Measurements from ENCODE around the gene PROC. TPM values are rescaled to one million over a fixed set of nuclear protein-coding genes. Genes with fewer than 3 reads are reported as not detected.

The PROC gene
- total and polyA plus RNA-seq, 2 donors (not counting 1 experiment from before 2014, with no cell fraction given), result not detected

- no peak overlapping the region for H3K4me3 ChIP-seq (replicated peaks in 1 of 4; ENCODE audit: control extremely low read depth in 1 of 4, insufficient read depth in 1 of 4, low read depth in 3 of 4, low read length in 4 of 4)
- no peaks in the 10 kb centered on the region for H3K36me3 ChIP-seq (ENCODE audit: control insufficient read depth, insufficient read depth, low read length)
- H3K79me2 ChIP-seq (ENCODE audit: control insufficient read depth, insufficient read depth, low read length), result no peaks in the 10 kb centered on the region
- H3K9me3 ChIP-seq (ENCODE audit: control insufficient read depth, insufficient read depth, low read depth, low read length), result no peaks in the 10 kb centered on the region
- no peak overlapping the region for H3K27ac ChIP-seq (ENCODE audit: insufficient read depth, low read length)
- no peak overlapping the region for H2AFZ ChIP-seq (ENCODE audit: low read length)
- peak overlapping the region; percentile 48 for H3K4me2 ChIP-seq (ENCODE audit: extremely low read depth, insufficient read depth, low read length)
- peak; percentile 68 to 77 for DNase-seq (ENCODE audit: low read depth in 2 of 2)
- H4K20me1 ChIP-seq (ENCODE audit: control insufficient read depth, extremely low read depth, insufficient read depth, low read length), result no peaks in the 10 kb centered on the region
- no peak overlapping the region for H3K9ac ChIP-seq (ENCODE audit: insufficient read depth, low read length)
- peaks cover 3% of the 10 kb centered on the region for H3K27me3 ChIP-seq (ENCODE audit: control insufficient read depth, insufficient read depth, low read length)
- H3K4me1 ChIP-seq (ENCODE audit: control insufficient read depth, extremely low read depth, insufficient read depth, low read length), result peaks cover 6% of the 10 kb centered on the region
- TF ChIP-seq, protein P1, sequence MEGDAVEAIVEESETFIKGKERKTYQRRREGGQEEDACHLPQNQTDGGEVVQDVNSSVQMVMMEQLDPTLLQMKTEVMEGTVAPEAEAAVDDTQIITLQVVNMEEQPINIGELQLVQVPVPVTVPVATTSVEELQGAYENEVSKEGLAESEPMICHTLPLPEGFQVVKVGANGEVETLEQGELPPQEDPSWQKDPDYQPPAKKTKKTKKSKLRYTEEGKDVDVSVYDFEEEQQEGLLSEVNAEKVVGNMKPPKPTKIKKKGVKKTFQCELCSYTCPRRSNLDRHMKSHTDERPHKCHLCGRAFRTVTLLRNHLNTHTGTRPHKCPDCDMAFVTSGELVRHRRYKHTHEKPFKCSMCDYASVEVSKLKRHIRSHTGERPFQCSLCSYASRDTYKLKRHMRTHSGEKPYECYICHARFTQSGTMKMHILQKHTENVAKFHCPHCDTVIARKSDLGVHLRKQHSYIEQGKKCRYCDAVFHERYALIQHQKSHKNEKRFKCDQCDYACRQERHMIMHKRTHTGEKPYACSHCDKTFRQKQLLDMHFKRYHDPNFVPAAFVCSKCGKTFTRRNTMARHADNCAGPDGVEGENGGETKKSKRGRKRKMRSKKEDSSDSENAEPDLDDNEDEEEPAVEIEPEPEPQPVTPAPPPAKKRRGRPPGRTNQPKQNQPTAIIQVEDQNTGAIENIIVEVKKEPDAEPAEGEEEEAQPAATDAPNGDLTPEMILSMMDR (conservative IDR thresholded peaks at IDR 0.05 in 1 of 2, IDR thresholded peaks at IDR 0.05 in 1 of 2; ENCODE audit: low read depth in 1 of 2, low read length in 2 of 2), result no peak
- TF ChIP-seq EZH2 (IDR thresholded peaks at IDR 0.05; ENCODE audit: low read length, missing control alignments), result no peak
Observed at GRCh38 chr2:127413782-127414637, 4.2 kb upstream of the PROC start.

- H3K4me2 ChIP-seq (ENCODE audit: extremely low read depth, insufficient read depth, low read length), result no peak overlapping the region
- no peak for TF ChIP-seq EZH2 (IDR thresholded peaks at IDR 0.05; ENCODE audit: low read length, missing control alignments)
- TF ChIP-seq, protein P1 (conservative IDR thresholded peaks at IDR 0.05 in 1 of 2, IDR thresholded peaks at IDR 0.05 in 1 of 2; ENCODE audit: low read depth in 1 of 2, low read length in 2 of 2), result no peak
- DNase-seq (ENCODE audit: low read depth in 2 of 2), result no peak
- no peaks in the 10 kb centered on the region for H4K20me1 ChIP-seq (ENCODE audit: control insufficient read depth, extremely low read depth, insufficient read depth, low read length)
- H3K27ac ChIP-seq (ENCODE audit: insufficient read depth, low read length), result no peak overlapping the region
- no peaks in the 10 kb centered on the region for H3K79me2 ChIP-seq (ENCODE audit: control insufficient read depth, insufficient read depth, low read length)
- no peak overlapping the region for H3K9ac ChIP-seq (ENCODE audit: insufficient read depth, low read length)
- H3K27me3 ChIP-seq (ENCODE audit: control insufficient read depth, insufficient read depth, low read length), result peaks cover 3% of the 10 kb centered on the region
- H3K9me3 ChIP-seq (ENCODE audit: control insufficient read depth, insufficient read depth, low read depth, low read length), result no peaks in the 10 kb centered on the region
- no peak overlapping the region for H3K4me3 ChIP-seq (replicated peaks in 1 of 4; ENCODE audit: control extremely low read depth in 1 of 4, insufficient read depth in 1 of 4, low read depth in 3 of 4, low read length in 4 of 4)
- no peaks in the 10 kb centered on the region for H3K36me3 ChIP-seq (ENCODE audit: control insufficient read depth, insufficient read depth, low read length)
- H2AFZ ChIP-seq (ENCODE audit: low read length), result no peak overlapping the region
- H3K4me1 ChIP-seq (ENCODE audit: control insufficient read depth, extremely low read depth, insufficient read depth, low read length), result peaks cover 6% of the 10 kb centered on the region
Observed at GRCh38 chr2:127414638-127415592, 3.3 kb upstream of the PROC start.
